BLaER1 (cell line): ENCODE measurements around the gene JMJD7.

Source experiments
- H3K27ac ChIP-seq: shearing (Covaris generic); formaldehyde crosslinking; 2 replicates; pipeline ENCODE4 v1.8.1; 2022
- H3K27me3 ChIP-seq: shearing (Covaris generic); formaldehyde crosslinking; 2 replicates; pipeline ENCODE4 v1.8.1; 2022
- H3K36me3 ChIP-seq: shearing (Covaris generic); formaldehyde crosslinking; 2 replicates; pipeline ENCODE4 v1.8.1; 2022
- H3K4me1 ChIP-seq: shearing (Covaris generic); formaldehyde crosslinking; 2 replicates; pipeline ENCODE4 v1.8.1; 2022
- H3K4me2 ChIP-seq: shearing (Covaris generic); formaldehyde crosslinking; 2 replicates; pipeline ENCODE4 v1.8.1; 2022
- H3K4me3 ChIP-seq: shearing (Covaris generic); formaldehyde crosslinking; 2 replicates; pipeline ENCODE4 v1.8.1; 2022
- H3K9ac ChIP-seq: shearing (Covaris generic); formaldehyde crosslinking; 2 replicates; pipeline ENCODE4 v1.8.1; 2022
- H3K9me3 ChIP-seq: shearing (Covaris generic); formaldehyde crosslinking; 2 replicates; pipeline ENCODE4 v1.8.1; 2022
- H4K20me1 ChIP-seq: shearing (Covaris generic); formaldehyde crosslinking; 2 replicates; pipeline ENCODE4 v1.8.1; 2022
- Cebpa-rat ChIP-seq: shearing (Covaris generic); IDR thresholded peaks from 2 replicates; pipeline ENCODE4 v1.8.1; 2022

JMJD7 gene

DNA sequence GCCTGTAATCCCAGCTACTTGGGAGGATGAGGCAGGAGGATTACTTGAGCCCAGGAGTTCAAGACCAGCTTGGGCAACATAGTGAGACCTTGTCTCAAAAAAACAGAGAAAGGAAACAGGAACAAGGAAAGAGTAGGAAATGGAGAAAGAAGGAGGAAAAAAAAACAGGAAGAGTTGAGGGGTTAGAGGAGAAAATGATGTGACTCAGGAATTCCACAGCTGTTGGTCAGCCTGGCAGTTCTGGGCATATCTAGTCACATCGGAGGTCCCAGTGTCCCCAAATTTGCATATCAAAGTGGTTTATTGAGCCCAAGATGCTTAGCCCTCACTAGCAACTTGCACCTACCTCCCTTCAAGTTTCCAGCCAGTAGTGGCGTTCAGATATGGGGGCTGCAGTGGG is 18.8 kb upstream of the JMJD7 start:
- peaks cover 32% of the 10 kb centered on the region for H3K36me3 ChIP-seq
- TF ChIP-seq Cebpa-rat, result no peak
- no peaks in the 10 kb centered on the region for H3K27me3 ChIP-seq
- no peaks in the 10 kb centered on the region; the same call in 1 of the 2 replicates for H4K20me1 ChIP-seq
- H3K4me3 ChIP-seq, result no peak overlapping the region; the same call in 1 of the 2 replicates
- peak overlapping the region; percentile 72; the same call in 1 of the 2 replicates for H3K27ac ChIP-seq
- no peaks in the 10 kb centered on the region for H3K9me3 ChIP-seq
- H3K4me2 ChIP-seq, result peak overlapping the region; percentile 78
- 0 out of 2 replicates have a peak overlapping the region, but pooled peaks have one; percentile 52 for H3K9ac ChIP-seq
- H3K4me1 ChIP-seq, result peaks cover 74% of the 10 kb centered on the region

GRCh38 chr15:41809526-41810220 is 18.2 kb upstream of the JMJD7 start:
- Histone ChIP-seq H3K4me1 (peaks cover 69% of the 10 kb centered on the region), H3K9me3 (no peaks in the 10 kb centered on the region), H3K36me3 (peaks cover 38% of the 10 kb centered on the region), H4K20me1 (no peaks in the 10 kb centered on the region; the same call in 1 of the 2 replicates), H3K27ac (peak overlapping the region; percentile 72), H3K9ac (peak overlapping the region; percentile 52; the same call in 1 of the 2 replicates), H3K4me2 (peak overlapping the region; percentile 78), H3K27me3 (no peaks in the 10 kb centered on the region), H3K4me3 (no peak overlapping the region; the same call in 1 of the 2 replicates)
- no peak for TF ChIP-seq Cebpa-rat

- H3K36me3 ChIP-seq, result peaks cover 49% of the 10 kb centered on the region
- H4K20me1 ChIP-seq, result no peaks in the 10 kb centered on the region; the same call in 1 of the 2 replicates
- H3K4me1 ChIP-seq, result peaks cover 57% of the 10 kb centered on the region
- no peak overlapping the region for H3K4me3 ChIP-seq
- peak overlapping the region; percentile 78 for H3K4me2 ChIP-seq
- no peak for TF ChIP-seq Cebpa-rat
- peak overlapping the region; percentile 19; the same call in 1 of the 2 replicates for H3K27ac ChIP-seq
- no peaks in the 10 kb centered on the region for H3K27me3 ChIP-seq
- no peaks in the 10 kb centered on the region for H3K9me3 ChIP-seq
- H3K9ac ChIP-seq, result no peak overlapping the region
These were observed 17.1 kb upstream of the JMJD7 start for GRCh38 chr15:41810651-41811431.

GRCh38 chr15:41811432-41812195 is 16.3 kb upstream of the JMJD7 start:
- peaks cover 49% of the 10 kb centered on the region for H3K4me1 ChIP-seq
- TF ChIP-seq Cebpa-rat, result no peak
- H4K20me1 ChIP-seq, result no peaks in the 10 kb centered on the region; the same call in 1 of the 2 replicates
- no peak overlapping the region for H3K27ac ChIP-seq
- no peaks in the 10 kb centered on the region for H3K27me3 ChIP-seq
- peaks cover 52% of the 10 kb centered on the region for H3K36me3 ChIP-seq
- peak overlapping the region; percentile 78 for H3K4me2 ChIP-seq
- no peaks in the 10 kb centered on the region for H3K9me3 ChIP-seq
- no peak overlapping the region for H3K9ac ChIP-seq
- H3K4me3 ChIP-seq, result no peak overlapping the region

DNA sequence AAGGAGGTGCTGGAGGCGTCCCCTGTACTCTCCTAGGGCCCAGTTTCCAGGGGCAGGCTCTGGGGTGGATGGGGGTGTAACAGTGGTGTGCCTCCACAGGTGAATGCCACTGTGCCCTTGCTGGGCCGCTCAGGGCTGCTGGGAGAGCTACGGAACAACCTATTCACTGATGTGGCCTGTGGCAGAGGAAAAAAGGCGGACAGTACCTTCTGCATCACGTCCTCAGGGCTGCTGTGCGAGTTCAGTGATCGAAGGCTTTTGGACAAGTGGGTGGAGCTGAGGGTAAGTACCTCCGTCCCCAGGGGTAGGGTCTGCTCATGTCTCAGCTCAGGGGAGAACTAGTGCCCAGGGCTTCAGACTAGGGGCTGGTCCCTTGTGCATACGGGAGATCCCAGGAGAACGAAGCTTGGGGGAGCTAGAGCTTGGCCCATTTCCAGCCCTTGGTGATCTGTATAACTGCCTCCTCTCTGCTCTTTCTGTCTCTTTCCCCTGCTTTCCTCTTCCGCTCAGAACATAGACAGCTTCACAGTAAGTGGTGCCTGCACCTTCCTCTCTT is 15.0 kb upstream of the JMJD7 start:
- Histone ChIP-seq H3K4me3 (no peak overlapping the region), H3K27me3 (no peaks in the 10 kb centered on the region), H3K36me3 (peaks cover 57% of the 10 kb centered on the region), H3K4me1 (peaks cover 49% of the 10 kb centered on the region), H4K20me1 (no peaks in the 10 kb centered on the region), H3K9me3 (no peaks in the 10 kb centered on the region), H3K9ac (peak overlapping the region; percentile 56), H3K27ac (peak overlapping the region; percentile 24), H3K4me2 (peak overlapping the region; percentile 73)
- no peak for TF ChIP-seq Cebpa-rat

DNA sequence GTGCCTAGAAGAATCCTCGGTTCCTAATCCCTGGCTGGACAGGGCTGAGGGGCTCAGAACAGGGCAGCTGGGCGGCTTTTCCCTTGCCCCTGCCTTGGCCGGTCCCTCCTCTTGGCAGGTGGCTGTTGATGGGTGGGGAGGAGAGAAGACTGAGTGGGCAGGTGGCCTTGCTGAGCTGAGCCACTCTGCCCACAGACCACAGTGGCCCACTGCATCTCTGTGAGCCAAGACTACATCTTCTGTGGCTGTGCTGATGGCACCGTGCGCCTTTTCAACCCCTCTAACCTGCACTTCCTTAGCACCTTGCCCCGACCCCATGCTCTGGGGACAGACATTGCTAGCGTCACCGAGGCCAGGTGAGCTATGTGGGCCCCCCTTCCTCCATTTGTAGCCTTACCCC is 14.5 kb upstream of the JMJD7 start:
- Histone ChIP-seq H3K4me1 (peaks cover 49% of the 10 kb centered on the region), H3K36me3 (peaks cover 60% of the 10 kb centered on the region), H3K4me3 (no peak overlapping the region), H3K9ac (peak overlapping the region; percentile 56; the same call in 1 of the 2 replicates), H3K27ac (peak overlapping the region; percentile 24), H3K4me2 (peak overlapping the region; percentile 73), H4K20me1 (no peaks in the 10 kb centered on the region), H3K9me3 (no peaks in the 10 kb centered on the region), H3K27me3 (no peaks in the 10 kb centered on the region)
- TF ChIP-seq Cebpa-rat, result no peak

GRCh38 chr15:41814534-41814933 is 13.4 kb upstream of the JMJD7 start:
- no peaks in the 10 kb centered on the region for H3K27me3 ChIP-seq
- no peak overlapping the region for H3K27ac ChIP-seq
- peaks cover 69% of the 10 kb centered on the region for H3K36me3 ChIP-seq
- TF ChIP-seq Cebpa-rat, result no peak
- H3K4me2 ChIP-seq, result no peak overlapping the region
- no peak overlapping the region for H3K4me3 ChIP-seq
- no peak overlapping the region for H3K9ac ChIP-seq
- peaks cover 40% of the 10 kb centered on the region for H3K4me1 ChIP-seq
- H4K20me1 ChIP-seq, result no peaks in the 10 kb centered on the region
- H3K9me3 ChIP-seq, result no peaks in the 10 kb centered on the region

DNA sequence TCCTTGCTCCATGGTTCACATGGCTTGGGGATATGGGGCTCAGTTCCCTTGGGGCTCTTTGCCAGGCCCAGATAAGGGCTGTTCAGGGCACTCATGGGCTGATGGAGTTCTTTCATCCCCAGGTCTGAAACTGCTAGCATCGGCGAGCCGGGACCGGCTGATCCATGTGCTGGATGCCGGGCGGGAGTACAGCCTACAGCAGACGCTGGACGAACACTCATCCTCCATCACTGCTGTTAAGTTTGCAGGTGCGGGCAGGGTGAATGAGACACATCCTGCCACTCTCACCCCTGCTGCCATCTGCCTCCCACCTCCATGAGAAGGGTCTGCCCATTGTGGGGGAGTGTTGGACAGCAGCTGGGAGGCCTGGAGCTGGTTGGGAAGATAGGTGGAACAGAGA is 11.1 kb upstream of the JMJD7 start:
- Histone ChIP-seq H3K27ac (no peak overlapping the region), H3K4me1 (peaks cover 21% of the 10 kb centered on the region), H3K4me2 (no peak overlapping the region), H4K20me1 (no peaks in the 10 kb centered on the region), H3K9ac (no peak overlapping the region), H3K27me3 (no peaks in the 10 kb centered on the region), H3K9me3 (no peaks in the 10 kb centered on the region), H3K36me3 (peaks cover 92% of the 10 kb centered on the region), H3K4me3 (no peak overlapping the region)
- TF ChIP-seq Cebpa-rat, result no peak

- H4K20me1 ChIP-seq, result no peaks in the 10 kb centered on the region
- H3K36me3 ChIP-seq, result peaks cover 90% of the 10 kb centered on the region
- no peak overlapping the region for H3K9ac ChIP-seq
- no peak for TF ChIP-seq Cebpa-rat
- no peak overlapping the region for H3K4me2 ChIP-seq
- H3K27ac ChIP-seq, result no peak overlapping the region
- no peaks in the 10 kb centered on the region for H3K9me3 ChIP-seq
- H3K4me3 ChIP-seq, result no peak overlapping the region
- no peaks in the 10 kb centered on the region for H3K27me3 ChIP-seq
- H3K4me1 ChIP-seq, result peaks cover 15% of the 10 kb centered on the region
These were observed 10.6 kb upstream of the JMJD7 start for GRCh38 chr15:41817327-41817726.
